SK-N-SH (cell line): ENCODE data around the gene PRMT7. TPM values are rescaled to one million over a fixed set of nuclear protein-coding genes. Genes with fewer than 3 reads are reported as not detected.

Source experiments
- CTCF ChIA-PET: fragments of 300-600, 350-600 bp; formaldehyde crosslinking; extraction: SDS; loops from one replicate; lab custom pipeline; 2021; lab: Yijun Ruan, JAX
- POLR2A ChIA-PET: fragments of 350-600 bp; sonication (Branson Sonifier 250); formaldehyde crosslinking; extraction: SDS; loops from one replicate; lab custom pipeline; 2020; ENCODE audit warnings: antibody characterized with exemption, inconsistent platforms; lab: Yijun Ruan, JAX
- DNase-seq: peaks from one replicate; pipeline ENCODE4 v3.0.0; 2012
- H2AFZ ChIP-seq: fragments of 200-600 bp; sonication (generic); 2 replicates; pipeline ENCODE4 v1.8.1; 2016; ENCODE audit warnings: antibody characterized with exemption, mild to moderate bottlenecking, low read depth
- H3F3A ChIP-seq: fragments of 200-600 bp; sonication (generic); replicated peaks from 2 replicates; pipeline ENCODE3; 2016; ENCODE audit warnings: antibody characterized with exemption, mild to moderate bottlenecking; ENCODE audit not compliant: insufficient read depth
- H3K27ac ChIP-seq, 2 experiments: fragments of 200-500 bp in 1 of 2; fragments of 200-600 bp in 1 of 2; sonication (Bioruptor generic) in 1 of 2; sonication (generic), shearing (Covaris generic) in 1 of 2; 2 replicates each; pipeline versions ENCODE4 v1.5.1 to v1.6.1; 2014 to 2016; ENCODE audit warnings: low read depth in 2 of 2, inconsistent platforms in 1 of 2, low read length in 1 of 2, mild to moderate bottlenecking in 1 of 2, mixed read lengths in 1 of 2
- H3K27me3 ChIP-seq: fragments of 200-600 bp; sonication (generic), shearing (Covaris generic); 2 replicates; pipeline ENCODE4 v1.6.1; 2016; ENCODE audit warnings: mixed run types; ENCODE audit not compliant: insufficient read depth
- H3K36me3 ChIP-seq, 2 experiments: fragments of 200-500 bp in 1 of 2; fragments of 200-600 bp in 1 of 2; sonication (Bioruptor generic) in 1 of 2; sonication (generic) in 1 of 2; replicated peaks in 1 of 2; 2 replicates each; pipeline versions ENCODE3 to v1.5.1; 2014 to 2016; ENCODE audit warnings: low read length in 1 of 2, mild to moderate bottlenecking in 1 of 2; ENCODE audit not compliant: insufficient read depth in 2 of 2, control insufficient read depth in 1 of 2
- H3K4me1 ChIP-seq, 2 experiments: fragments of 200-500 bp in 1 of 2; fragments of 200-600 bp in 1 of 2; sonication (Bioruptor generic) in 1 of 2; sonication (generic), shearing (Covaris generic) in 1 of 2; 2 replicates each; pipeline versions ENCODE4 v1.5.1 to v1.6.1; 2014 to 2016; ENCODE audit warnings: low read depth in 1 of 2, low read length in 1 of 2, mixed run types in 1 of 2; ENCODE audit not compliant: insufficient read depth in 2 of 2, control insufficient read depth in 1 of 2
- H3K4me2 ChIP-seq: fragments of 200-600 bp; sonication (generic), shearing (Covaris generic); 2 replicates; pipeline ENCODE4 v1.6.1; 2017; ENCODE audit warnings: mixed run types
- H3K4me3 ChIP-seq, 2 experiments: fragments of 200-500 bp in 1 of 2; fragments of 200-600 bp in 1 of 2; sonication (Bioruptor generic) in 1 of 2; sonication (generic), shearing (Covaris generic) in 1 of 2; 2 replicates each; pipeline versions ENCODE4 v1.5.1 to v1.8.1; 2014 to 2016; ENCODE audit warnings: low read depth in 2 of 2, inconsistent platforms in 1 of 2, low read length in 1 of 2, mild to moderate bottlenecking in 1 of 2, mixed read lengths in 1 of 2, moderate library complexity in 1 of 2
- H3K79me2 ChIP-seq: fragments of 200-600 bp; sonication (generic); 2 replicates; pipeline ENCODE4 v1.8.1; 2017; ENCODE audit warnings: mild to moderate bottlenecking; ENCODE audit not compliant: insufficient read depth
- H3K9ac ChIP-seq: fragments of 200-600 bp; sonication (generic); 2 replicates; pipeline ENCODE4 v1.6.1; 2017; ENCODE audit warnings: mixed run types
- H3K9me2 ChIP-seq: fragments of 200-600 bp; sonication (generic); 2 replicates; pipeline ENCODE4 v1.6.1; 2017; ENCODE audit warnings: mixed run types
- H3K9me3 ChIP-seq: fragments of 200-600 bp; sonication (generic); 2 replicates; pipeline ENCODE4 v1.6.1; 2017; ENCODE audit warnings: mixed run types, mild to moderate bottlenecking, moderate library complexity
- H4K20me1 ChIP-seq: fragments of 200-600 bp; sonication (generic); 2 replicates; pipeline ENCODE4 v1.6.1; 2017; ENCODE audit warnings: mild to moderate bottlenecking, mixed run types; ENCODE audit not compliant: insufficient read depth
- EZH2phosphoT487 ChIP-seq: fragments of 200-600 bp; sonication (generic); IDR thresholded peaks from 2 replicates; pipeline ENCODE4 v1.6.1; 2017; ENCODE audit warnings: low read depth, mixed run types, mild to moderate bottlenecking, antibody characterized with exemption, moderate library complexity, borderline replicate concordance
- GABPA ChIP-seq: IDR thresholded peaks from 2 replicates; pipeline ENCODE4 v1.4.0; 2012; ENCODE audit warnings: low read depth, mild to moderate bottlenecking
- JUND ChIP-seq: IDR thresholded peaks from 2 replicates; pipeline ENCODE4 v1.4.0; 2012
- MEF2A ChIP-seq: IDR thresholded peaks from 2 replicates; pipeline ENCODE4 v1.4.0; 2012; ENCODE audit warnings: low read depth, borderline replicate concordance
- NRF1 ChIP-seq: IDR thresholded peaks from 2 replicates; pipeline ENCODE4 v1.6.1; 2012; ENCODE audit warnings: low read depth, mild to moderate bottlenecking, low read length
- RAD21 ChIP-seq: IDR thresholded peaks from 2 replicates; pipeline ENCODE4 v1.6.1; 2012; ENCODE audit warnings: mild to moderate bottlenecking, low read length
- REST ChIP-seq: IDR thresholded peaks from 2 replicates; pipeline ENCODE4 v1.6.1; 2012; ENCODE audit warnings: mild to moderate bottlenecking, low read depth, low read length, moderate library complexity
- RXRA ChIP-seq: IDR thresholded peaks from 2 replicates; pipeline ENCODE4 v1.4.0; 2012; ENCODE audit warnings: low read depth, mild to moderate bottlenecking, borderline replicate concordance
- SIN3A ChIP-seq: IDR thresholded peaks from 2 replicates; pipeline ENCODE4 v1.6.1; 2012; ENCODE audit warnings: low read depth, mild to moderate bottlenecking, low read length, moderate library complexity, borderline replicate concordance
- TAF1 ChIP-seq: IDR thresholded peaks from 2 replicates; pipeline ENCODE4 v1.6.1; 2012; ENCODE audit warnings: low read depth, mild to moderate bottlenecking, low read length, moderate library complexity, borderline replicate concordance
- TCF12 ChIP-seq: IDR thresholded peaks from 2 replicates; pipeline ENCODE4 v1.4.0; 2012
- USF2 ChIP-seq: fragments of 150-350 bp; IDR thresholded peaks from 2 replicates; pipeline ENCODE4 v1.6.1; 2017; ENCODE audit warnings: antibody characterized with exemption, low read length, low read depth, borderline replicate concordance
- ZBTB33 ChIP-seq: IDR thresholded peaks from 2 replicates; pipeline ENCODE4 v1.4.0; 2012; ENCODE audit warnings: low read depth, borderline replicate concordance
- WGBS: methylation state at CpG from one replicate; pipeline ENCODE4 v1.1.6; 2017; ENCODE audit warnings: low lambda C conversion rate; 5-methylcytosine and 5-hydroxymethylcytosine counted together
- polyA plus RNA-seq, 3 experiments: library from polyadenylated mRNA; depleted of rRNA; stranded (reverse); fragments of >200 nt; gene quantifications; 2 replicates each; pipeline ENCODE4 v1.2.3, GENCODE V29; 2012

PRMT7 gene
- polyA plus RNA-seq, 1 of the 3 experiments (the other 2 are of a cell fraction): 46.0 TPM

GRCh38 chr16:68369697-68370580 lies 59.1 kb downstream of the PRMT7 start:
- no peak for DNase-seq
- TF ChIP-seq EZH2phosphoT487: no peak
- TF ChIP-seq GABPA: no peak
- TF ChIP-seq SIN3A: no peak
- no peak for TF ChIP-seq JUND
- TF ChIP-seq RAD21: no peak
- no peak for TF ChIP-seq TCF12
- no peak for TF ChIP-seq TAF1
- no peaks in the 10 kb centered on the region for H3K9me2 ChIP-seq
- no peaks in the 10 kb centered on the region for H3K36me3 ChIP-seq
- no peaks in the 10 kb centered on the region for H3K9me3 ChIP-seq
- H4K20me1 ChIP-seq: no peaks in the 10 kb centered on the region
- H3K79me2 ChIP-seq: no peaks in the 10 kb centered on the region
- WGBS: 71% methylated on average over 20 of the region's 23 CpGs
- H2AFZ ChIP-seq: no peak overlapping the region
- ChIA-PET POLR2A (no interaction called here), CTCF (interaction anchor here (0.6 to 2.3 kb wide), 5 partner anchors 10 to 158 kb away, joined by 3 to 8 read pairs (median 4); no protein-coding TSS in a partner anchor)
- no peaks in the 10 kb centered on the region for H3F3A ChIP-seq
- peaks cover 0 to 30% of the 10 kb centered on the region in 2 experiments; a peak in 1 of 4 replicates for H3K4me1 ChIP-seq
- no peak overlapping the region for H3K4me2 ChIP-seq
- no peak overlapping the region for H3K4me3 ChIP-seq
- no peak overlapping the region for H3K9ac ChIP-seq
- H3K27ac ChIP-seq: no peak overlapping the region
- H3K27me3 ChIP-seq: no peaks in the 10 kb centered on the region

- Histone ChIP-seq H2AFZ (no peak overlapping the region), H3K9me3 (no peaks in the 10 kb centered on the region), H3K4me2 (no peak overlapping the region), H3K36me3 (no peaks in the 10 kb centered on the region), H3K4me1 (peaks cover 0 to 23% of the 10 kb centered on the region in 2 experiments; a peak in 1 of 4 replicates), H4K20me1 (no peaks in the 10 kb centered on the region), H3K9me2 (no peaks in the 10 kb centered on the region), H3K79me2 (no peaks in the 10 kb centered on the region), H3K27ac (no peak overlapping the region), H3K9ac (no peak overlapping the region), H3K27me3 (no peaks in the 10 kb centered on the region), H3F3A (no peaks in the 10 kb centered on the region), H3K4me3 (no peak overlapping the region)
- no peak for DNase-seq
- whole genome bisulfite sequencing: 80% methylated on average over 17 of the region's 32 CpGs
- CTCF ChIA-PET: interaction anchor here (1.0 to 2.3 kb wide), 5 partner anchors 8 to 150 kb away, joined by 3 to 9 read pairs (median 6); no protein-coding TSS in a partner anchor
- TF ChIP-seq RXRA (no peak), TAF1 (no peak), USF2 (no peak), REST (no peak), ZBTB33 (no peak), MEF2A (no peak), NRF1 (no peak)
- POLR2A ChIA-PET: no interaction called here
Observed at GRCh38 chr16:68370581-68371275, 59.9 kb downstream of the PRMT7 start.
